K562 (cell line): ENCODE data around the gene SCG3. TPM values are rescaled to one million over a fixed set of nuclear protein-coding genes. Genes with fewer than 3 reads are reported as not detected.
A peak's percentile ranks its signal among the peaks of the same experiment; 100 is the strongest.

Experiments
- CEBPG ChIP-seq, 3 experiments: fragments of 200-800 bp in 1 of 3; sonication (Bioruptor generic) in 1 of 3; sonication (generic) in 1 of 3; formaldehyde crosslinking in 1 of 3; IDR thresholded peaks in 2 of 3; conservative IDR thresholded peaks in 1 of 3; 2 replicates each; pipeline versions ENCODE4 v1.6.1 to v1.8.0; 2016 to 2022; ENCODE audit warnings: missing compliant biosample characterization in 2 of 3, missing genetic modification characterization in 2 of 3, mild to moderate bottlenecking in 1 of 3, missing genetic modification reagents in 1 of 3
- HMGXB4 ChIP-seq: sonication (generic); formaldehyde crosslinking; IDR thresholded peaks from 2 replicates; pipeline ENCODE4 v1.8.1; 2023; ENCODE audit warnings: mild to moderate bottlenecking, missing genetic modification reagents
- HNRNPK ChIP-seq: fragments of 200-400 bp; formaldehyde crosslinking; IDR thresholded peaks from one replicate; pipeline ENCODE4 v1.6.1; 2018; ENCODE audit warnings: mild to moderate bottlenecking, low read depth, low read length; ENCODE audit not compliant: poor library complexity, severe bottlenecking
- MEF2A ChIP-seq: IDR thresholded peaks from 2 replicates; pipeline ENCODE4 v1.6.1; 2011; ENCODE audit warnings: low read depth, mild to moderate bottlenecking, low read length, moderate library complexity; ENCODE audit not compliant: control insufficient read depth
- NR1H2 ChIP-seq: sonication (generic); formaldehyde crosslinking; IDR thresholded peaks from 2 replicates; pipeline ENCODE4 v1.4.0; 2020; ENCODE audit warnings: mild to moderate bottlenecking, missing genetic modification reagents
- RBBP5 ChIP-seq: fragments of 200-600 bp; sonication (generic); IDR thresholded peaks from 2 replicates; pipeline ENCODE4 v1.6.1; 2012; ENCODE audit warnings: borderline replicate concordance, mild to moderate bottlenecking, low read length, control low read depth, inconsistent platforms; ENCODE audit not compliant: insufficient read depth, poor library complexity, severe bottlenecking
- SFPQ ChIP-seq: fragments of 200-400 bp; formaldehyde crosslinking; IDR thresholded peaks from 2 replicates; pipeline ENCODE4 v1.6.1; 2017; ENCODE audit warnings: mild to moderate bottlenecking, low read depth, low read length, moderate library complexity
- ZNF134 ChIP-seq: fragments of 250-450 bp; sonication (Bioruptor Pico); conservative IDR thresholded peaks from 2 replicates; pipeline ENCODE4 v1.4.0; 2020
- polyA plus RNA-seq, 8 experiments: library from polyadenylated mRNA; depleted of rRNA in 4 of 8; stranded (reverse) in 5 of 8; unstranded in 3 of 8; fragments of >200 nt; fragmentation: Nextera tagmentation in 2 of 8; fragmentation: Illumina TruSeq in 1 of 8; extraction: Ambion mirVana in 2 of 8; extraction: Trizol in 1 of 8; gene quantifications; 2 replicates each; pipeline versions ENCODE4 v1.2.1 to v1.2.3, GENCODE V29; 2011 to 2014; ENCODE audit warnings: inconsistent platforms in 1 of 8, missing spikeins in 1 of 8
- total RNA-seq, 7 experiments: library from RNA; depleted of rRNA in 6 of 7; stranded (reverse); fragments of >200 nt in 6 of 7; fragmentation: Illumina TruSeq in 2 of 7; extraction: Trizol in 2 of 7; gene quantifications; 2 replicates each; pipeline versions ENCODE4 v1.2.1 to v1.2.3, GENCODE V29; 2011 to 2021; ENCODE audit warnings: low replicate concordance in 1 of 7
- TF ChIP-seq, protein P1 (sequence below): fragments of 200-600 bp; sonication (generic); IDR thresholded peaks from one replicate; pipeline ENCODE4 v1.6.1; 2012; ENCODE audit warnings: mild to moderate bottlenecking, low read depth, low read length, inconsistent platforms

SCG3 gene
- total and polyA plus RNA-seq, 9 of the 15 experiments (the other 6 are each of a cell fraction or from before 2014, with no cell fraction given) = 13.0 to 43.8 (median 21.0) TPM

DNA sequence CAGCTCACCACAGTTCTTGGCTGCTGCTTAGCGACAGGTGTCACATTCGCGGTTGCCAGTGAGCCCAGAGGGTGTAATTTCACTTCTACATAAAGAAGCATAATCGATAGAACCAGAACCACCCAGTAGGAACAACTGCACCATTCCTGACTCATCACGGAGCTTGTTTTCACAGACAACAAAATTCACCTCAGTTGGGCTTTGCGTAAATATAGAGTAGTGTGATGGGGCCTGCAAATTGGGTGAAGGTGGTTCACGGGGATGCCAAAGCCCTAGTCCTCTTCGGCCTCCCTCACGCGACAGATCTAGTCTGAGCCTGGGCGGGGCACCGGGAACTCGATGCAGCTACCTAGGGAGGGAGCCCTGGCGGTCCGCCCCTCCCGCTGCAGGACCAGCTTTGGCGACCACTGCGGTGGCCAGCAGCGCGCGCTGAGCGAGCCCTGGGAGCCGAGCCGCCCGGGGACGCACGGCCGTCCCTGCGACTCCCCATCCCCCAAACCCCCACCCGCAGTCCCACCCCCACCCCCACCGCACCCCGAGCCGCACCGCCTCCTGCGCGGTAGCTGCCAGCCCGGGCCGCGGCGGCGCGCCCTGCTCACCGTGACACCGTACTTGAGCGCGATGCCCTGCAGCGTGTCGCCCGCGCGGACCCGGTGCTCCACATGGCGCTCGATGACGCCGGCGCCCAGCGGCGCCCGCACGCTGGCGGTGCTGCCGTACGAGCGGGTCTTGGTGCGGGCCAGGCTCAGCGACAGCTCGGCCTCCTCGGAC lies 55.6 kb downstream of the SCG3 start (continued):
- TF ChIP-seq, protein P1, sequence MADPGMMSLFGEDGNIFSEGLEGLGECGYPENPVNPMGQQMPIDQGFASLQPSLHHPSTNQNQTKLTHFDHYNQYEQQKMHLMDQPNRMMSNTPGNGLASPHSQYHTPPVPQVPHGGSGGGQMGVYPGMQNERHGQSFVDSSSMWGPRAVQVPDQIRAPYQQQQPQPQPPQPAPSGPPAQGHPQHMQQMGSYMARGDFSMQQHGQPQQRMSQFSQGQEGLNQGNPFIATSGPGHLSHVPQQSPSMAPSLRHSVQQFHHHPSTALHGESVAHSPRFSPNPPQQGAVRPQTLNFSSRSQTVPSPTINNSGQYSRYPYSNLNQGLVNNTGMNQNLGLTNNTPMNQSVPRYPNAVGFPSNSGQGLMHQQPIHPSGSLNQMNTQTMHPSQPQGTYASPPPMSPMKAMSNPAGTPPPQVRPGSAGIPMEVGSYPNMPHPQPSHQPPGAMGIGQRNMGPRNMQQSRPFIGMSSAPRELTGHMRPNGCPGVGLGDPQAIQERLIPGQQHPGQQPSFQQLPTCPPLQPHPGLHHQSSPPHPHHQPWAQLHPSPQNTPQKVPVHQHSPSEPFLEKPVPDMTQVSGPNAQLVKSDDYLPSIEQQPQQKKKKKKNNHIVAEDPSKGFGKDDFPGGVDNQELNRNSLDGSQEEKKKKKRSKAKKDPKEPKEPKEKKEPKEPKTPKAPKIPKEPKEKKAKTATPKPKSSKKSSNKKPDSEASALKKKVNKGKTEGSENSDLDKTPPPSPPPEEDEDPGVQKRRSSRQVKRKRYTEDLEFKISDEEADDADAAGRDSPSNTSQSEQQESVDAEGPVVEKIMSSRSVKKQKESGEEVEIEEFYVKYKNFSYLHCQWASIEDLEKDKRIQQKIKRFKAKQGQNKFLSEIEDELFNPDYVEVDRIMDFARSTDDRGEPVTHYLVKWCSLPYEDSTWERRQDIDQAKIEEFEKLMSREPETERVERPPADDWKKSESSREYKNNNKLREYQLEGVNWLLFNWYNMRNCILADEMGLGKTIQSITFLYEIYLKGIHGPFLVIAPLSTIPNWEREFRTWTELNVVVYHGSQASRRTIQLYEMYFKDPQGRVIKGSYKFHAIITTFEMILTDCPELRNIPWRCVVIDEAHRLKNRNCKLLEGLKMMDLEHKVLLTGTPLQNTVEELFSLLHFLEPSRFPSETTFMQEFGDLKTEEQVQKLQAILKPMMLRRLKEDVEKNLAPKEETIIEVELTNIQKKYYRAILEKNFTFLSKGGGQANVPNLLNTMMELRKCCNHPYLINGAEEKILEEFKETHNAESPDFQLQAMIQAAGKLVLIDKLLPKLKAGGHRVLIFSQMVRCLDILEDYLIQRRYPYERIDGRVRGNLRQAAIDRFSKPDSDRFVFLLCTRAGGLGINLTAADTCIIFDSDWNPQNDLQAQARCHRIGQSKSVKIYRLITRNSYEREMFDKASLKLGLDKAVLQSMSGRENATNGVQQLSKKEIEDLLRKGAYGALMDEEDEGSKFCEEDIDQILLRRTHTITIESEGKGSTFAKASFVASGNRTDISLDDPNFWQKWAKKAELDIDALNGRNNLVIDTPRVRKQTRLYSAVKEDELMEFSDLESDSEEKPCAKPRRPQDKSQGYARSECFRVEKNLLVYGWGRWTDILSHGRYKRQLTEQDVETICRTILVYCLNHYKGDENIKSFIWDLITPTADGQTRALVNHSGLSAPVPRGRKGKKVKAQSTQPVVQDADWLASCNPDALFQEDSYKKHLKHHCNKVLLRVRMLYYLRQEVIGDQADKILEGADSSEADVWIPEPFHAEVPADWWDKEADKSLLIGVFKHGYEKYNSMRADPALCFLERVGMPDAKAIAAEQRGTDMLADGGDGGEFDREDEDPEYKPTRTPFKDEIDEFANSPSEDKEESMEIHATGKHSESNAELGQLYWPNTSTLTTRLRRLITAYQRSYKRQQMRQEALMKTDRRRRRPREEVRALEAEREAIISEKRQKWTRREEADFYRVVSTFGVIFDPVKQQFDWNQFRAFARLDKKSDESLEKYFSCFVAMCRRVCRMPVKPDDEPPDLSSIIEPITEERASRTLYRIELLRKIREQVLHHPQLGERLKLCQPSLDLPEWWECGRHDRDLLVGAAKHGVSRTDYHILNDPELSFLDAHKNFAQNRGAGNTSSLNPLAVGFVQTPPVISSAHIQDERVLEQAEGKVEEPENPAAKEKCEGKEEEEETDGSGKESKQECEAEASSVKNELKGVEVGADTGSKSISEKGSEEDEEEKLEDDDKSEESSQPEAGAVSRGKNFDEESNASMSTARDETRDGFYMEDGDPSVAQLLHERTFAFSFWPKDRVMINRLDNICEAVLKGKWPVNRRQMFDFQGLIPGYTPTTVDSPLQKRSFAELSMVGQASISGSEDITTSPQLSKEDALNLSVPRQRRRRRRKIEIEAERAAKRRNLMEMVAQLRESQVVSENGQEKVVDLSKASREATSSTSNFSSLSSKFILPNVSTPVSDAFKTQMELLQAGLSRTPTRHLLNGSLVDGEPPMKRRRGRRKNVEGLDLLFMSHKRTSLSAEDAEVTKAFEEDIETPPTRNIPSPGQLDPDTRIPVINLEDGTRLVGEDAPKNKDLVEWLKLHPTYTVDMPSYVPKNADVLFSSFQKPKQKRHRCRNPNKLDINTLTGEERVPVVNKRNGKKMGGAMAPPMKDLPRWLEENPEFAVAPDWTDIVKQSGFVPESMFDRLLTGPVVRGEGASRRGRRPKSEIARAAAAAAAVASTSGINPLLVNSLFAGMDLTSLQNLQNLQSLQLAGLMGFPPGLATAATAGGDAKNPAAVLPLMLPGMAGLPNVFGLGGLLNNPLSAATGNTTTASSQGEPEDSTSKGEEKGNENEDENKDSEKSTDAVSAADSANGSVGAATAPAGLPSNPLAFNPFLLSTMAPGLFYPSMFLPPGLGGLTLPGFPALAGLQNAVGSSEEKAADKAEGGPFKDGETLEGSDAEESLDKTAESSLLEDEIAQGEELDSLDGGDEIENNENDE = no peak
- TF ChIP-seq MEF2A (no peak), HNRNPK (peak; percentile 56), SFPQ (no peak), RBBP5 (peak; percentile 83), ZNF134 (CRISPR knock-in tag) (no peak), NR1H2 (CRISPR knock-in tag) (no peak), CEBPG (CRISPR knock-in tag; IDR thresholded peaks at IDR 0.05) (no peak), CEBPG (tag; conservative IDR thresholded peaks at IDR 0.05 in 1 of 2, IDR thresholded peaks at IDR 0.05 in 1 of 2) (no peak), HMGXB4 (CRISPR knock-in tag) (0 out of 2 replicates have a peak, but pooled peaks have one; percentile 39)
